Ishikawa (cell line): ENCODE data around the gene FOXB1.

Experiments
- CEBPB ChIP-seq: IDR thresholded peaks from 2 replicates; pipeline ENCODE4 v1.6.1; 2012
- CREB1 ChIP-seq: IDR thresholded peaks from 2 replicates; pipeline ENCODE4 v1.6.1; 2012; ENCODE audit warnings: low read depth
- EGR1 ChIP-seq: IDR thresholded peaks from 2 replicates; pipeline ENCODE4 v1.6.1; 2012
- EP300 ChIP-seq: IDR thresholded peaks from 2 replicates; pipeline ENCODE4 v1.6.1; 2012; ENCODE audit warnings: borderline replicate concordance
- FOXM1 ChIP-seq: IDR thresholded peaks from 2 replicates; pipeline ENCODE4 v1.6.1; 2012; ENCODE audit warnings: low read depth, borderline replicate concordance
- MAX ChIP-seq: IDR thresholded peaks from 2 replicates; pipeline ENCODE4 v1.6.1; 2012
- NFIC ChIP-seq: IDR thresholded peaks from 2 replicates; pipeline ENCODE4 v1.6.1; 2012
- RAD21 ChIP-seq: IDR thresholded peaks from 2 replicates; pipeline ENCODE4 v1.6.1; 2012; ENCODE audit warnings: low read depth
- REST ChIP-seq: IDR thresholded peaks from 2 replicates; pipeline ENCODE4 v1.6.1; 2012; ENCODE audit warnings: low read depth, mild to moderate bottlenecking
- TAF1 ChIP-seq: IDR thresholded peaks from 2 replicates; pipeline ENCODE4 v1.6.1; 2012; ENCODE audit warnings: low read depth, mild to moderate bottlenecking
- TCF12 ChIP-seq: IDR thresholded peaks from 2 replicates; pipeline ENCODE4 v1.6.1; 2012; ENCODE audit warnings: low read depth
- TEAD4 ChIP-seq: IDR thresholded peaks from 2 replicates; pipeline ENCODE4 v1.6.1; 2012
- YY1 ChIP-seq: IDR thresholded peaks from 2 replicates; pipeline ENCODE4 v1.6.1; 2012; ENCODE audit warnings: low read depth
- ZBTB7A ChIP-seq: IDR thresholded peaks from 2 replicates; pipeline ENCODE4 v1.6.1; 2012; ENCODE audit warnings: low read depth

GRCh38 chr15:59999612-60000112 is 4.4 kb upstream of the FOXB1 start:
- TF ChIP-seq TEAD4 (no peak), MAX (no peak), ZBTB7A (no peak), EP300 (no peak), CREB1 (no peak), TCF12 (no peak), CEBPB (no peak), REST (no peak), TAF1 (no peak), RAD21 (no peak), YY1 (no peak), NFIC (no peak), EGR1 (no peak), FOXM1 (no peak)
